ENCODE data around the gene MT2A.
A peak's percentile ranks its signal among the peaks of the same experiment; 100 is the strongest.

MT2A gene

DNA sequence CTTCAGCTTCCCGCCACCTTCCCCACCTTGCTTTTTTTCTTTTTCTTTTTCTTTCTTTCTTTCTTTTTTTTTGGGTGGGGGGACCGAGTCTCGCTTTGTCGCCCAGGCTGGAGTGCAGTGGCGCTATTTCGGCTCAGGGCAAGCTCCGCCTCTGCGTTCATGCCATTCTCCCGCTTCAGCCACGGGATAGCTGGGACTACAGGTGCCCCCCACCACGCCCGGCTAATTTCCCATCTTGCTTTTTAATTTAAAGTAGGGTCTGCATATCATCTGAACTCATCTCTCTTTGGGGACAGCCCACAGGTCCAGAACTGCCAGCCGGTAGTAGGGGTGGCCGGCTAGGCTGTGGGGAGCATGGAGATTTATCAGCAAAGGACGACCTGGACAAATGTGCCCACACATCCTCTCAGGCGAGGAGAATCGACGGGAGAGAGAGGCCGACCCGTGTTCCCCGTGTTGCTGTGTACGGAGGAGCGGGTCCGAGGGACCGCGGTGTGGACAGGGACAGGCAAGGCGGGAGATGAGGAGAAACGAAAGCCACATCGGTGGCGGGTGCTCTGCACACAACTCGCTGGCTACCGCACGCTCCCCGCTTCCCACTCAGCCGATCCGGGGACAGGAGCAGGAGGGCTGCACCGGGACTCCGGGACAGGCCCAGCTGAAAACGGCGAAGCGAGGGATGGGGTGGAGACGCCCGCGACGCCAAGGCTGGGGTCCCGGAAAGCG is 26.5 kb downstream of the MT2A start:
- Histone ChIP-seq H3K27ac (no peak overlapping the region), H3K4me3 (ENCODE audit: low read depth, low read length) (peak overlapping the region; percentile 37), H3K36me3 (replicated peaks) (no peaks in the 10 kb centered on the region), H3K27me3 (replicated peaks) (peaks cover 32% of the 10 kb centered on the region)
- in situ Hi-C loops (cut with HindIII; ENCODE audit: low pct_ligation_motif_present, low sequenced_read_pairs), result no loop called here
- DNase-seq, result no peak
- TF ChIP-seq, protein P1, sequence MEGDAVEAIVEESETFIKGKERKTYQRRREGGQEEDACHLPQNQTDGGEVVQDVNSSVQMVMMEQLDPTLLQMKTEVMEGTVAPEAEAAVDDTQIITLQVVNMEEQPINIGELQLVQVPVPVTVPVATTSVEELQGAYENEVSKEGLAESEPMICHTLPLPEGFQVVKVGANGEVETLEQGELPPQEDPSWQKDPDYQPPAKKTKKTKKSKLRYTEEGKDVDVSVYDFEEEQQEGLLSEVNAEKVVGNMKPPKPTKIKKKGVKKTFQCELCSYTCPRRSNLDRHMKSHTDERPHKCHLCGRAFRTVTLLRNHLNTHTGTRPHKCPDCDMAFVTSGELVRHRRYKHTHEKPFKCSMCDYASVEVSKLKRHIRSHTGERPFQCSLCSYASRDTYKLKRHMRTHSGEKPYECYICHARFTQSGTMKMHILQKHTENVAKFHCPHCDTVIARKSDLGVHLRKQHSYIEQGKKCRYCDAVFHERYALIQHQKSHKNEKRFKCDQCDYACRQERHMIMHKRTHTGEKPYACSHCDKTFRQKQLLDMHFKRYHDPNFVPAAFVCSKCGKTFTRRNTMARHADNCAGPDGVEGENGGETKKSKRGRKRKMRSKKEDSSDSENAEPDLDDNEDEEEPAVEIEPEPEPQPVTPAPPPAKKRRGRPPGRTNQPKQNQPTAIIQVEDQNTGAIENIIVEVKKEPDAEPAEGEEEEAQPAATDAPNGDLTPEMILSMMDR (IDR thresholded peaks at IDR 0.05; ENCODE audit: low read depth, low read length, missing control alignments), result no peak

DNA sequence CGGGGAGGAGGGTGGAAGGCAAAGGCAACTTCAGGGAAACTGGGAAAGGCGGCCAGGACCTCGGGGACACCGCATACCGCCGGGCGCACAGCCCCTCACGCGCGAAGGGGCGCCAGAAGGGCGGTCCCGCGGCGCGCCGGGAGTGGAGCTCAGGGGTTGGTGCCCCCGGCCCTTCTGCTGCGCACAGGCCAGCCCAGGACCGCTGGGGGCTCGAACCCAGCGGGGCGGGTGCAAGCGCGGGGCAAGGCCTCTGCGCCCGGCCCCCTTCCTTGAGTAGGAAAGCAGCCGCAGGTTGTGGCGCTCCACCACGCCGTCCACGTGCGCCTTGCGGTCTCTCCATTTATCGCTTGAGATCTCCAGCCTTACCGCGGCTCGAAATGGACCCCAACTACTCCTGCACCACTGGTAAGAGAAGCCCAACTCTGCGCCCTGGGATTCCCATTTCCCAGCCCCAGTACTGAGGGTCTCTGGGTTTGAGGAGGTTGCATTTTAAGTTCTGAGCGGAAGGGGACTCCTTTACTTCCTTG is 27.1 kb downstream of the MT2A start:
- no peak for DNase-seq
- Histone ChIP-seq H3K27me3 (replicated peaks) (peaks cover 32% of the 10 kb centered on the region), H3K36me3 (replicated peaks) (no peaks in the 10 kb centered on the region), H3K27ac (no peak overlapping the region), H3K4me3 (ENCODE audit: low read depth, low read length) (peak overlapping the region; percentile 37)
- in situ Hi-C loops (cut with HindIII; ENCODE audit: low pct_ligation_motif_present, low sequenced_read_pairs), result no loop called here
- TF ChIP-seq, protein P1 (IDR thresholded peaks at IDR 0.05; ENCODE audit: low read depth, low read length, missing control alignments), result no peak

DNA sequence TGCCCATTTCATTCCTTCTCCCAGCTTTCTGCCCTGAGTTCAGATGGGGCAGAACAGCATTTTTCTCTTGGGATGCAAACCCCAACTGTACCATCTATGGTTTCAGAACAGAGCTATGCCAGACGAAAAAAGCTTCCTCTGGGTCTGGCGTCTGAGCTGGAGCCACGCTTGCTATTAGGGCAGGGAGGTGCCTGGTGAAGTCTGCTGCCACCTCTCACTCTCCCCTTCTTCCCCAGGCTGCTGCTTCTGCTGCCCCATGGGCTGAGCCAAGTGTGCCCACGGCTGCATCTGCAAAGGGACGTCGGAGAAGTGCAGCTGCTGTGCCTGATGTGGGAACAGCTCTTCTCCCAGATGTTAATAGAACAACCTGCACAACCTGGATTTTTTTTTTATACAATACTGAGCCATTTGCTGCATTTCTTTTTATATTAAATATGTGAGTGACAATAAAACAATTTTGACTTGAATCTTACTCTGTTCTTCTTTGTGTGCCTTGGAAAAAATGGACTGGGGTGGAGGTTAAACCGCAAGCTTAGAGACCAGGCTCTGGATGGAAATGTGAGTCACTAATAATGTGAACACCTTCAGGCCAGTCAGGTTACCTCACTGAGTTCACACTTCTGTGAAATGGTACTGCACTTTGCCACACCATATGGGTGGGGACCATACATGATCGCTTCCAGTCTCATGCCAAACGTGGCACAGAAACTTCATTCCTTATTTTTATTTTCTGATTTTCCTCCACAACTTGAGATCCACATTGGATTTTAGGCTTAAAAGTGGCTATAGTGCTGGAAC is 28.4 kb downstream of the MT2A start:
- peaks cover 32% of the 10 kb centered on the region for H3K27me3 ChIP-seq (replicated peaks)
- TF ChIP-seq, protein P1 (IDR thresholded peaks at IDR 0.05; ENCODE audit: low read depth, low read length, missing control alignments), result no peak
- H3K36me3 ChIP-seq (replicated peaks), result no peaks in the 10 kb centered on the region
- in situ Hi-C loops (cut with HindIII; ENCODE audit: low pct_ligation_motif_present, low sequenced_read_pairs), result no loop called here
- no peak overlapping the region for H3K4me3 ChIP-seq (ENCODE audit: low read depth, low read length)
- no peak for DNase-seq
- H3K27ac ChIP-seq, result no peak overlapping the region

DNA sequence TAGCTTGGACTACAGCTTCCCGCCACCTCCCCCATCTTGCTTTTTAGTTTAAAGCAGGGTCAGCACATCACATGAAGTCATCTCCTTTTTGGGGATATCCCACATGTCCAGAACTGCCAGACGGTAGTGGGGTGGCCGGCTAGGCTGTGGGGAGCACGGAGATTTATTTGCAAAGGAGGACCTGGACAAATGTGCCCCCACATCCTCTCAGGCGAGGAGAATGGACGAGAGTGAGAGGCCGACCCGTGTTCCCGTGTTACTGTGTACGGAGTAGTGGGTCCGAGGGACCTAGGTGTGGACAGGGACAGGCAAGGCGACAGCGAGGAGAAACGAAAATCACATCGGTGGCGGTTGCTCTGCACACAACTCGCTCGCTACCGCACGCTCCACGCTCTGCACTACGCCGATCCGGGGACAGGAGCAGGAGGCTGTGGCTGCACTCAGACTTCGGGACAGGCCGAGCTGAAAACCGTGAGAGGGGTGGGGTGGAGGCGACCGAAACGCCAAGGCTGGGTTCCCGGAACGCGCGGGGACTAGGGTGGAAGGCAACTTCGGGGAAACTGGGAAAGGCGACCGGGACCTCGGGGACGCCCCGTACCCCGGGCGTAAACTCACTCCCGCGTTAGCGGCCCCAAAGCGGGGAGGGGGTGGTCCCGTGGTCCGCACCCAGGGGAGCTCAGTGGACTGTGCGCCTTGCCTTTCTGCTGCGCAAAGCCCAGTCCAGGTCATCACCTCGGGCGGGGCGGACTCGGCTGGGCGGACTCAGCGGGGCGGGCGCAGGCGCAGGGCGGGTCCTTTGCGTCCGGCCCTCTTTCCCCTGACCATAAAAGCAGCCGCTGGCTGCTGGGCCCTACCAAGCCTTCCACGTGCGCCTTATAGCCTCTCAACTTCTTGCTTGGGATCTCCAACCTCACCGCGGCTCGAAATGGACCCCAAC is 29.7 kb downstream of the MT2A start, which contains the start of gene MT1A:
Gene MT1A (plus strand): TSS at position 853 of the 937 bp plus-strand sequence. CDS start 73 bp downstream, at position 926.
- TF ChIP-seq, protein P1 (IDR thresholded peaks at IDR 0.05; ENCODE audit: low read depth, low read length, missing control alignments), result no peak
- Histone ChIP-seq H3K36me3 (replicated peaks) (no peaks in the 10 kb centered on the region), H3K27ac (no peak within 1 kb of the TSS), H3K27me3 (replicated peaks) (peaks cover 30% of the 10 kb centered on the region), H3K4me3 (ENCODE audit: low read depth, low read length) (peak within 1 kb of the TSS; percentile 59)
- in situ Hi-C loops (cut with HindIII; ENCODE audit: low pct_ligation_motif_present, low sequenced_read_pairs), result no loop called here
- DNase-seq, result no peak

DNA sequence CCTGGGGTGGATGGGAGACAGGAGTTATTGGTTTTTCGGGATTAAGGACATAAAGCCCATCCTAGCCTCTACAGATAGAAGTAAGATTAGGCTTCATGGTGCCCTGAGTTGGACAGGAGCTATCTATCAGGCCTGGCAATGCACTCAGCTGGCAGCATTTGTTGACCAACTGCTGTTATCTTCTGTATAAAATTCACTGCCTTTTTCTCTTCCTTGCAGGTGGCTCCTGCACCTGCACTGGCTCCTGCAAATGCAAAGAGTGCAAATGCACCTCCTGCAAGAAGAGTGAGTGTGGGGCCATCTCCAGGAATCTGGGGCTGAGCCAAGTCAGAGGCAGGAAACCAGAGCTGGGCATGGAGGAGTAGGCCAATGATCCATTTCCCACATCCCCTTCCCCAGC is 30.7 kb downstream of the MT2A start:
- H3K27me3 ChIP-seq (replicated peaks), result peaks cover 34% of the 10 kb centered on the region
- TF ChIP-seq, protein P1 (IDR thresholded peaks at IDR 0.05; ENCODE audit: low read depth, low read length, missing control alignments), result no peak
- DNase-seq, result no peak
- H3K4me3 ChIP-seq (ENCODE audit: low read depth, low read length), result no peak overlapping the region
- in situ Hi-C loops (cut with HindIII; ENCODE audit: low pct_ligation_motif_present, low sequenced_read_pairs), result no loop called here
- no peaks in the 10 kb centered on the region for H3K36me3 ChIP-seq (replicated peaks)
- no peak overlapping the region for H3K27ac ChIP-seq
